Stimulated activated CD4-positive, alpha-beta T cell treated with anti-CD3 and anti-CD28 coated beads, Interleukin-4, amount 100 ng/mL, for 4 hours (primary cell): ENCODE data around the gene EGLN2.
"Not testable (repeated sequence)": the region's sequence is repeated elsewhere in the genome, so short reads cannot be mapped to it uniquely, and the experiment has no call there.

Source experiments
- DNase-seq, 2 experiments: peaks; one replicate each; pipeline ENCODE4 v3.0.0-alpha.2; 2020

EGLN2 gene

GRCh38 chr19:40798683-40799557 is at the start of gene EGLN2:
TSS of gene EGLN2 (plus strand) at chr19:40799191. CDS start at chr19:40800573, 1,382 bp downstream.
- DNase-seq = peak; percentile 100

- DNase-seq = peak; percentile 97 to 100
These were observed 48.7 kb upstream of the EGLN2 start, which contains the start of gene ACTMAP for GRCh38 chr19:40750058-40750873. TSS of gene ACTMAP (minus strand) at chr19:40750477. CDS start at chr19:40749803, 674 bp downstream.

GRCh38 chr19:40750874-40751537 is 48.0 kb upstream of the EGLN2 start, which contains the start of gene SNRPA:
TSS of gene SNRPA (plus strand) at chr19:40751203. CDS start at chr19:40751409, 206 bp downstream.
- peak; percentile 89 to 96 for DNase-seq

GRCh38 chr19:40752257-40752781 is 46.7 kb upstream of the EGLN2 start:
- DNase-seq = peak in 1 of 2 experiments; percentile 34

GRCh38 chr19:40754611-40755247 is 44.3 kb upstream of the EGLN2 start:
- peak; percentile 57 to 59 for DNase-seq

GRCh38 chr19:40755248-40755624 is 43.8 kb upstream of the EGLN2 start:
- DNase-seq = no peak

- DNase-seq = no peak
These were observed 43.2 kb upstream of the EGLN2 start for GRCh38 chr19:40755791-40756190.

- DNase-seq = peak in 1 of 2 experiments; percentile 17
These were observed 42.4 kb upstream of the EGLN2 start for GRCh38 chr19:40756502-40757110.

- DNase-seq = no peak
These were observed 40.5 kb upstream of the EGLN2 start for GRCh38 chr19:40758491-40758890.

GRCh38 chr19:40759352-40759751 is 39.6 kb upstream of the EGLN2 start:
- no peak for DNase-seq

- DNase-seq = no peak
These were observed 36.1 kb upstream of the EGLN2 start for GRCh38 chr19:40762754-40763470.

- DNase-seq = no peak
These were observed 35.5 kb upstream of the EGLN2 start for GRCh38 chr19:40763526-40763925.

- no peak for DNase-seq
These were observed 35.0 kb upstream of the EGLN2 start for GRCh38 chr19:40763963-40764362.

GRCh38 chr19:40766385-40766784 is 32.6 kb upstream of the EGLN2 start:
- DNase-seq = not testable (repeated sequence)

- no peak for DNase-seq
These were observed 30.1 kb upstream of the EGLN2 start for GRCh38 chr19:40768869-40769268.

- DNase-seq = not testable (repeated sequence)
These were observed 27.7 kb upstream of the EGLN2 start for GRCh38 chr19:40771101-40771862.

- DNase-seq = no peak
These were observed 23.9 kb upstream of the EGLN2 start, which contains the start of gene MIA for GRCh38 chr19:40774916-40775631. TSS of gene MIA (plus strand) at chr19:40775521. CDS start at chr19:40775543, 22 bp downstream.

- no peak for DNase-seq
These were observed 23.4 kb upstream of the EGLN2 start for GRCh38 chr19:40775632-40776022.

GRCh38 chr19:40776364-40776763 is 22.6 kb upstream of the EGLN2 start:
- no peak for DNase-seq
